NB4 (cell line): ENCODE measurements around the gene KIAA0930.

Experiments used
- DNase-seq: peaks from one replicate; pipeline ENCODE4 v3.0.0; 2010; ENCODE audit warnings: low read depth
- H3K4me3 ChIP-seq: one replicate; pipeline ENCODE4 v1.5.1; 2011; ENCODE audit warnings: mild to moderate bottlenecking, low read depth, low read length, moderate library complexity
- MYC ChIP-seq: IDR thresholded peaks from 2 replicates; pipeline ENCODE4 v1.6.1; 2011; ENCODE audit warnings: low read depth, low read length
- POLR2A ChIP-seq: IDR thresholded peaks from 2 replicates; pipeline ENCODE4 v1.6.1; 2011; ENCODE audit warnings: mild to moderate bottlenecking; ENCODE audit not compliant: insufficient read length; ENCODE audit errors: extremely low read depth
- TF ChIP-seq, protein P1 (sequence below): IDR thresholded peaks from one replicate; pipeline ENCODE4 v1.5.1; 2012; ENCODE audit warnings: low read depth, low read length
- TF ChIP-seq, protein P2 (sequence below): IDR thresholded peaks from 2 replicates; pipeline ENCODE4 v1.6.1; 2011; ENCODE audit warnings: low read depth, low read length

The KIAA0930 gene

DNA sequence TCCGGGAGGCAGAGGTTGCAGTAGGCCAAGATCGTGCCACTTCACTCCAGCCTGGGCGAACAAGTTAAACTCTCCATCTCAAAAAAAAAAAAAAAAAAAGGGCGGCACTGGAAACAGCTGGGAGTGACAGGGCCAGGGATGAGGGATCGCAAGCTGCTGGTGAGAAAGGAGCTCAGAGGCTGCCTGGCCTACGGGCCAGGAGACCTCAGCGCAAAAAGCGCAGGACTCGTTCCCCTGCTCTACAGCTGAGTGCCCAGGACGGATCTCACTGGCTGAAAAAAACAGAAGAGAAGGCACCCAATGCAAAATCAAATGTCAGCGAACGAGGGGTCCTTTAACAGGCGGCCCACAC lies 77.6 kb downstream of the KIAA0930 start:
- TF ChIP-seq POLR2A = no peak
- TF ChIP-seq, protein P1, sequence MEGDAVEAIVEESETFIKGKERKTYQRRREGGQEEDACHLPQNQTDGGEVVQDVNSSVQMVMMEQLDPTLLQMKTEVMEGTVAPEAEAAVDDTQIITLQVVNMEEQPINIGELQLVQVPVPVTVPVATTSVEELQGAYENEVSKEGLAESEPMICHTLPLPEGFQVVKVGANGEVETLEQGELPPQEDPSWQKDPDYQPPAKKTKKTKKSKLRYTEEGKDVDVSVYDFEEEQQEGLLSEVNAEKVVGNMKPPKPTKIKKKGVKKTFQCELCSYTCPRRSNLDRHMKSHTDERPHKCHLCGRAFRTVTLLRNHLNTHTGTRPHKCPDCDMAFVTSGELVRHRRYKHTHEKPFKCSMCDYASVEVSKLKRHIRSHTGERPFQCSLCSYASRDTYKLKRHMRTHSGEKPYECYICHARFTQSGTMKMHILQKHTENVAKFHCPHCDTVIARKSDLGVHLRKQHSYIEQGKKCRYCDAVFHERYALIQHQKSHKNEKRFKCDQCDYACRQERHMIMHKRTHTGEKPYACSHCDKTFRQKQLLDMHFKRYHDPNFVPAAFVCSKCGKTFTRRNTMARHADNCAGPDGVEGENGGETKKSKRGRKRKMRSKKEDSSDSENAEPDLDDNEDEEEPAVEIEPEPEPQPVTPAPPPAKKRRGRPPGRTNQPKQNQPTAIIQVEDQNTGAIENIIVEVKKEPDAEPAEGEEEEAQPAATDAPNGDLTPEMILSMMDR = no peak
- TF ChIP-seq MYC = no peak
- TF ChIP-seq, protein P2, sequence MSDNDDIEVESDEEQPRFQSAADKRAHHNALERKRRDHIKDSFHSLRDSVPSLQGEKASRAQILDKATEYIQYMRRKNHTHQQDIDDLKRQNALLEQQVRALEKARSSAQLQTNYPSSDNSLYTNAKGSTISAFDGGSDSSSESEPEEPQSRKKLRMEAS = no peak
- peak; percentile 57 for DNase-seq
- peak overlapping the region; percentile 64 for H3K4me3 ChIP-seq

DNA sequence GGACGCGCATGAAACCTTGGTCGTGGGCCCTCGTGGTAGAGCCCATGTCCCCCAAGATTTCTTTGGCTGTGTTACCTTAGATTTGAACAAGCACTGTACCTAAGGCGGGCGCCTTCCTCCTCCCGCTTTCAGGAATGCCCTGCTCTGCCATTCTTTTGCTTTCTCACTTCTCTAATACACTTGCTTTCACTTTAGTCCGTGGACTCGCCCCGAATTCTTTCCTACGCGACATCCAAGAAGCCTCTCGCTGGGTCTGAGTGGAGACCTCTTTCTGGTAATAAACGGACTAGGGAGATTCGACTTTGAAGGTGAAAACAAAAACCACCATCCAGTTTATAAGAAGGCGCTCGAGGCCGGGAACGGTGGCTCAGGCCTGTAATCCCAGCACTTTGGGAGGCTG lies 78.2 kb downstream of the KIAA0930 start:
- DNase-seq = no peak
- TF ChIP-seq, protein P1 = no peak
- TF ChIP-seq POLR2A (no peak), MYC (no peak)
- TF ChIP-seq, protein P2 = no peak
- peak overlapping the region; percentile 64 for H3K4me3 ChIP-seq

DNA sequence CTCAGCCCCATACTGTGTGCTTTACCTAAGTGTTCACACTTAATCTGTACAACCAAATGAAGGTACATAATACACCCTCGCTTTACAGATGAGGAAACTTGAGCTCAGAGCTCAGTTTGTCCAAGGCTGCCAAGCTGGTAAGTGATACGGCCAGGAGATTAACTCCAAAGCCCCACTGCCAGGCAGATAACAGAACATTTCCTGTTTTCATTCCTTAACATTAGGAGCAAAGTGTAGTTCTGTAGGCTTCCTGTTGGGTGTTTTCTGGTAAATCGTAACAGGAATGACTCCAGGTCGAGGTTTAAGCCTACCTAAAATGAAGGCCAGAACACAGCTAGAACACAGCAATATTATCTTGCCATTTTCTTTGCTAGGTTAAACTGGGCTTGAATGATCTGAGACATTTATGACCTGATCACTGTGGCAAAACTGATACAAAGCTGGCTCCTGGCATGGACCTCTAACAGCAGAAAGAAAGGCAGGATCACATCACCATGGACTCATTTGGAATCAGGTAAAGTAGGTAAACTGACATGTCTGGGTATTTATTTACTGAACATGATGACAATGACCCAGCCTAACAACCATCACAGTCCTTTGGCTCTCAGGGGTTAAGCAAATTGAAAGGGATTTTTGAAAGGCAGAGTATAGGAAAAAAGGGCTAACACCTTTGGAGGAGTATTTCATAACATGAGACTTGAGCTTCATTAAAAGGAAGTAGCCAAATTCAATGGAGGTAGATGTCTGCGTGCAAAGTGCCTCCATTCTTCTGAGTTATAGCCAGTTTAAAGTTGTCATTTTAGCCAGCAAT lies 80.8 kb downstream of the KIAA0930 start:
- TF ChIP-seq POLR2A (no peak), MYC (no peak)
- TF ChIP-seq, protein P2 = no peak
- TF ChIP-seq, protein P1 = no peak
- peak; percentile 39 for DNase-seq
- H3K4me3 ChIP-seq = no peak overlapping the region

DNA sequence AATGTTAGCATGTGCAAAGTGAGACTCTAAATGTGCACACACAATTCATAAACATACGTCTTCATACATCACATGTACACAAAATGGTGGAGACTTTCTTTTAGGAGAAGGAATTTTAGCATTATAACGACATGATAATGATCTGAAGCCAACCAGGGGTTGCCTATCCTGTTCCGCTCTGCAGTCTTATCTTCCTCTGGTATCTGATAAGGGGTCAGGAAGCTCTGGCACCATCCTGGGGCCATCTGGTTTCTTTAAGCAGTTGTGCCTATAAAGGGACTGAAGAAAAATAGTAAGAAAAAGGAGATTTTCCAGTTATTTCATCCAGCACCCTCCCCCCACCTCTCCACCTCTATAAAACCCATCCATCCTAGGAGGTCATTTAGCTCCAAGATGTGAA lies 82.8 kb downstream of the KIAA0930 start:
- DNase-seq = no peak
- TF ChIP-seq MYC = no peak
- TF ChIP-seq, protein P1 = no peak
- no peak for TF ChIP-seq POLR2A
- TF ChIP-seq, protein P2 = no peak
- H3K4me3 ChIP-seq = no peak overlapping the region

DNA sequence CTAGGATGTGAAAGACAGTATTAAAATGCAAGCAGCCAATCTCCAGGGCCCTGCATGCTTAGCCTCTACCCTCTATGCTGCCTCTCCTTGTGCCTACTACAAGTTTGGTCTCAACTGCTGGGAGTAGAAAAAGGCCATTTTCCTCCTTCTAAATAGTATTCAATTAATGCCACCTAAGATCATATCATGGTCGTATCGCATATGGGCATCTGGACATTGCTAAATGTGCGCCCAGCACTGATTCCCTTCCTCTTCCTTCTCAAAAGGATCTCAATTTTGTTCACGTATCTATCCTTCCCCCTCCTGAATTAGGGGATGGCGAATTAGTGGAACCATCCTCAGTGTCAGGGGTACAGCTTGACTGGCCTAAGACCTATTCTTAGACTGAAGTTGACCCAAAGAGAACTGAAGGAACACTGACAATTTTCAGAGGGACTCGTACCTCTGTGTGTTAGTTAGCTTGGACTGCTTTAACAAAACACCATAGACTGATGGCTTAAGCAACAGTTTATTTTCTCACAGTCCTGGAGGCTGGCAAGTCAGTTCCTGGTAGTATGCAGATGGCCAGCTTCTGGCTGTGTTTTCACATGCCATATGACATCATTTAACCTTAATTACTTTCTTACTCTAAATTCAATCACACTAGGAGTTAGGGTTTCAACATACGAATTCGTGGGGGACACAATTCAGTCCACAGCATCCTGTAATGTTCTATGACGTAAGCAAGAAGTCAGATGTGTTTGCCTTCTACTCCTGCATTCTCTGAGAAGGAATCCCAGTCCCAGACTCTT lies 85.4 kb downstream of the KIAA0930 start:
- no peak overlapping the region for H3K4me3 ChIP-seq
- DNase-seq = no peak
- TF ChIP-seq, protein P1 = no peak
- TF ChIP-seq, protein P2 = no peak
- no peak for TF ChIP-seq POLR2A
- no peak for TF ChIP-seq MYC
